ENCODE data around the gene SNPH.
"Not testable (repeated sequence)": the region's sequence is repeated elsewhere in the genome, so short reads cannot be mapped to it uniquely, and the experiment has no call there.

Gene SNPH

DNA sequence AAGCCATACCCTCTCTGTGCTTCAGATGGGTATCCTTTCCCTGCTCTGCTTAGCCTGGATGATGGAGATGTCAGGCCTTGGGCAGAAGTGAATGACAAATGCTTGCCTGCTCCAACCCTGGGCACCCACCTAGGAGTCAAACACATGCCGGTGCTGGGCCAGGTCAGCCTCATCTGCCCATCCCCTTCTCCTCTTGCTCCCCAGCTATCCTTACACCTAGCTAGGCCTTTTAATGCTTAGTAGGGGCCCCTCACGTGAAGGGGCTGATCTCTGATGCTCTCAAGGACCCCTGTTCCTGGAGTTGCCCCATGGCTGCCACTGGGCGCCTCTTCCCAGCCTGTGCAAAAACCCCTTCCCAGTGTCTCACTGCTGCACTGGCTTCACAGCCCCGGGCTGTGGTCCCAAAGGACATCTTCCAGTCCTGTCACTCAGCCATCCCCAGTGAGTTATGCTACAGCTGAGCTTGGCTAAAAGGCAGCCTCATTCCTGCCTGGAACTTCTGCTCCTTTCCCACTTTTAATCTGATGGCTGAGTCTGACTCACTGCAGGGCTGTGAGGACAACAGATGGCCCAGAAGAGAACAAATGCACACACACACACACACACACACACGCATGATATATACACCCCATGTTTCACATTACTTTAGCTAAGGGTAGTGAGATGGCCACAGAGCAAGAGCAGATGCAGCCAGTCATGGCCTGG, 75.6 kb downstream of the SNPH start:
- no peak for DNase-seq

DNA sequence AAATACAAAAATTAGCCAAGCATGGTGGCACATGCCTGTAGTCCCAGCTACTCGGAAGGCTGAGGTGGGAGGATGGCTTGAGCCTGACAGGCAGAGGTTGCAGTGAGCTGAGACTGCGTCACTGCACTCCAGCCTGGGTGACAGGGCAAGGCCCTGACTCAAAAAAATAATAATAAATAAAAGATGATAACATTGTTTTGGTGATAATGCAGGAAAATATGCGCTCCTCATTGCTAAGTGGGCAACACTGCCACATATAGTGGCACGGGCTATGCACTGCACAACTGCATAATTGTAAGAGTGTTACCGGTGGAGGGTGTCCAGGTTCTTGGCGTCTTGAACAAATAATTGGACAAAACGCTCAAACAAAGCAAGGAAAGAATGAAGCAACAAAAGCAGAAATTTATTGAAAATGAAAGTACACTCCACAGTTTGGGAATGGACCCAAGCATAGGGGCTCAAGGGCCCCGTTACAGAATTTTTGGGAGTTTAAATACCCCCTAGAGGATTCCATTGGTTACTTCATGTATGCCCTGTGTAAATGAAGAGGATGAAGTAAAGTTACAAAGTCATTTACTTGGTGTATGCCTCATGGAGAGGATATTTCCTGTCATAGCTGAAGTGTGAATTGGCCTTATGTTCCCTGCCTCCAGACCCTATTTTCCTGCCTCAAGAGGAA, 77.5 kb downstream of the SNPH start:
- DNase-seq, result not testable (repeated sequence)

DNA sequence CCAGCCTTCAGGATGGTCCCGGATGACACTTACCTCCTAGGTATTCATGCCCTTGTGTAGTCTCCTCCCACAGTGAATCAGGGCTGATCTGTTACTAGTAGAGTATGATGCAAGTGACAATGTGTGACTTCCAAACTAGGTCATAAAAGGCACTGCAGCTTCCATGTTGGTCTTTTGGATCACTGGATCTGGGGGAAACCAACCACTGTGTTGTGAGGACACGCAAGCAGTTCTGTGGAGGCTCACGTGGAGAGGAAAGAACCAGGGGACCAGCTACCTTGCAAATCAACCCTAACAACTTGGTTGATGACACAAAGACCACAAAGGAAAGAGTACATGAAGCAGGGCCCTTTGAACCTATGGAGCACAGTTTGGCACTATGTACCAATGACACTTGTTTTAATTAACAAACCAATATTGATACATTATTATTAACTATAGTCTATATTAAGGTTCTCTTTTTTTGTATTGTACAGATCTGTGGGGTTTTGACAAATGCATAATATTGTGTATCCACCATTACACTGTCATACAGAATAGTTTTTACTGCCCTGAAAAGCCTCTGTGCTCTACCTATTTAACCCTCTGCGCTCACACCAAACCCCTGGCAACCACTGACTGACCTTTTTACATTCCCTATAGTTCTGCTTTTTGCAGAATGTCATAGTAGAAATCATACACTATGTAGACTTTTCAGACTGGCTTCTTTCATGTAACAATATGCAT, 79.1 kb downstream of the SNPH start:
- no peak for DNase-seq

DNA sequence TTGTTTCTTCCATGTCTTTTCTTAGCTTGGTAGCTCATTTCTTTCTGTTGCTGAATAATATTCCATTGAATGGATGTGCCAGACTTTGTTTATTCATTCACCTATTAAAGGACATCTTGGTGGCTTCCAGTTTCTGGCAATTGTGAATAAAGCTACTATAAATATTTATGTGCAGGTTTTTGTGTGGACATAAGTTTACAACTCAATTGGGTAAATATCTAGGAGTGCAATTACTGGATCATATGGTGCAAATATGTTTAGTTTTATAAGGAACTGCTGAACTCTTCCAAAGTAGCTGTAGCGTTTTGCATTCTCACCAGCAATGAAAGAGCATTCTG, 79.6 kb downstream of the SNPH start:
- DNase-seq, result no peak

DNA sequence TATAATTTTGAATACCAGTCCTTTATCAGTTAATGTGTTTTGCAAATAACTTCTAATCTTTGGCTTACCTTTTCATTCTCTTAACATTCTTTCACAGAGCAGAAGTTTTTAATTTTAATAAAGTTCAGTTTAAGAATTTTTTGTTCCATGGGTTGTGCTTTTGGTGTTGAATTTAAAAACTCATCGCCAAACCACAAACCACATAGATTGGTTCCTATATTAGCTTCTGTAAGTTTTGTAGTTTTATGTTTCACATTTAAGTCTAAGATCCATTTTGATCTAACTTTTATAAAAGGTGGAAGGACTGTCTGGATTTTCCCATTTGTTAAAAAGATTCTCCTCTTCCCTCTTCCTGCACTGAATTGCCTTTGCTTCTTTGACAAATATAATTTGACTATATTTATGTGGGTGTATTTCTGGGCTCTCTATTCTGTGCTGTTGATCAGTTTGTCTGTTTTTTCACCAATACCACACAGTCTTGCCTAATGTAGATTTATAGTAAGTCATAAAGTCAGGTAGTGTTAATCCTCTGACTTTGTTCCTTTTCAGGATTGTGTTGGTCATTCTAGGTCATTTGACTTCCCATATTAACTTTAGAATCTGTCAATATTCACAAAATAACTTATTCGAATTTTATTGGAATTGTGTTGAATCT, 80.3 kb downstream of the SNPH start:
- DNase-seq, result no peak

DNA sequence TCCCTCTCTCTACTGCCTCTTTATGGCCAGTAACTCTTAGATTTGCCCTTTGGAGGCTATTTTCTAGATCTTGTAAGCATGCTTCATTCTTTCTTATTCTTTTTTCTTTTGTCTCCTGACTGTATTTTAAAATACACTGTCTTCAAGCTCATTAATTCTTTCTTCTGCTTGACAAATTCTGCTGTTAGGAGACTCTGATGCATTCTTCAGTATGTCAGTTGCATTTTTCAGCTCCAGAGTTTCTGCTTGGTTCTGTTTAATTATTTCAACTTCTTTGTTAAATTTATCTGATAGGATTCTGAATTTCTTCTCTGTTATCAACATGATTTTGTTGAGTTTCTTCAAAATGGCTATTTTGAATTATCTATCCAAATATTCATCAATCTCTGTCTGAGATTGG, 87.9 kb downstream of the SNPH start:
- DNase-seq, result no peak

DNA sequence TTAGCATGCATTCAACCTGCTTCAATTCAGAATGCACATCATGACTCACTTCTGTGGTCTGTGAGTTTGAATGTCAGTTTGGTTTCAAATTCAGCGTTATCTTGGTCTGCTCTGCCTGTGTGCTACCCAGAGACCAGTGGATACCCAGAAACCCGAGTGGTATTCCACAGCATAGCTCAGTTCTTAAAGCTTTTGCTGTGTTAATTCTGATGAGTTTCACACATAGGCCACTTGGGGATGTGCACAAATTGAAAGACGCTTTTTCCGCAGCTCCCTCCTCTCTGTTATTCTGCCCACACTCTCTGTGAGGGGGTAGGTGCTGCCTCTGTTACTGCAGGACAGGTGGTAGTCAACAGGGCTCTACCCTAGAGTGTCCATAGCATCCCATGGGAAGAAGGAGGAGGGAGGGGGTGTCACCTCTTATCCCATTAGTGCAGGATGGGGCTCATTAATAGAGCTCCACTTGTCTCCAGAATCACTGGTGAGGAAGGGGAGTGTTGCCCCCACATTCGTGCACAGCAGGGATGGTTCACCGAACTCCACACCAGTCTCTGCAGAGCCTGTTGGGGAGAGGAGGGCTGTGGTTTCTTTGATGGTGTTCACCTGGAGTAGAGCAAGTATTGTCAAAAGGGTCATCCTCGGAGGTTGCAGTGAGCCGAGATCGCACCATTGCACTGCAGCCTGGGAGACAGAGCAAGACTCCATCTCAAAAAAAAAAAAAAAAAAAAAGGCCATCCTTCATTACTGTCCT, 92.0 kb downstream of the SNPH start:
- no peak for DNase-seq

All from suppressor macrophage (primary cell).